Gastrocnemius medialis (tissue), 4 donors: ENCODE results near the gene NKX2-8. TPM values are rescaled to one million over a fixed set of nuclear protein-coding genes. Genes with fewer than 3 reads are reported as not detected.

Source experiments
- ATAC-seq, 2 donors: fragments of 150-250 bp; one replicate each; pipeline ENCODE4 v1.9.1; 2016
- DNase-seq, 2 donors: peaks; one replicate each; pipeline ENCODE4 v3.0.0-alpha.2; 2019
- H3K27ac ChIP-seq, 4 donors: fragments of 200-600 bp; sonication (generic); 1 replicate in 1 of 4; 2 replicates in 3 of 4; pipeline ENCODE4 v1.5.1; 2016 to 2018; ENCODE audit warnings: mild to moderate bottlenecking in 2 of 4, moderate library complexity in 1 of 4
- H3K27me3 ChIP-seq, 3 donors: fragments of 200-600 bp; sonication (generic) in 2 of 3; 1 replicate in 1 of 3; 2 replicates in 2 of 3; pipeline versions ENCODE4 v1.5.1 to v1.6.0; 2016 to 2019; ENCODE audit warnings: mild to moderate bottlenecking in 1 of 3, moderate library complexity in 1 of 3
- H3K36me3 ChIP-seq, 2 donors: fragments of 200-600 bp; sonication (generic) in 1 of 2; one replicate each; pipeline ENCODE4 v1.5.1; 2017 to 2018
- H3K4me1 ChIP-seq, 2 donors: fragments of 200-600 bp; sonication (generic) in 1 of 2; one replicate each; pipeline ENCODE4 v1.5.1; 2016 to 2017; ENCODE audit warnings: mild to moderate bottlenecking in 2 of 2
- H3K4me3 ChIP-seq, 4 donors: fragments of 200-600 bp; sonication (generic) in 3 of 4; 1 replicate in 1 of 4; 2 replicates in 3 of 4; pipeline ENCODE4 v1.5.1; 2016 to 2019; ENCODE audit warnings: mild to moderate bottlenecking in 2 of 4
- H3K9me3 ChIP-seq, 3 donors: fragments of 200-600 bp; sonication (generic) in 2 of 3; 1 replicate in 1 of 3; 2 replicates in 2 of 3; pipeline ENCODE4 v1.5.1; 2016 to 2019
- POLR2A ChIP-seq, 2 donors: fragments of 450-650 bp; IDR thresholded peaks; one replicate each; pipeline ENCODE4 v1.6.1; 2017; ENCODE audit warnings: antibody characterized with exemption in 2 of 2, mild to moderate bottlenecking in 2 of 2, moderate library complexity in 2 of 2
- in situ Hi-C, 4 donors: fragments of 200-750 bp; cut with MboI; loops; one replicate each; pipeline versions ENCODE4 v1.15.0 to v1.8.0; 2017; ENCODE audit warnings: low sequenced_read_pairs in 4 of 4
- intact Hi-C: fragments of 100-400 bp; cut with DNase I; formaldehyde crosslinking; loops from one replicate; pipeline ENCODE4 v1.15.1; 2023; ENCODE audit warnings: low total_unique reads
- total RNA-seq, 4 donors: library from RNA; depleted of rRNA; stranded (reverse); fragments of >200 nt; gene quantifications; one replicate each; pipeline versions ENCODE4 v1.1.0 to v1.2.3, GENCODE V29; 2016
- TF ChIP-seq, protein P1 (sequence below), 5 experiments: fragments of 450-650 bp in 3 of 5; fragments of 200-600 bp in 2 of 5; sonication (generic) in 2 of 5; IDR thresholded peaks in 4 of 5; conservative IDR thresholded peaks in 1 of 5; 1 replicate in 4 of 5; 2 replicates in 1 of 5; pipeline ENCODE4 v1.5.1; 2016 to 2019; ENCODE audit warnings: antibody characterized with exemption in 5 of 5, mild to moderate bottlenecking in 3 of 5, moderate library complexity in 3 of 5

NKX2-8 gene
- total RNA-seq, 4 donors from 2014 or later = not detected

DNA sequence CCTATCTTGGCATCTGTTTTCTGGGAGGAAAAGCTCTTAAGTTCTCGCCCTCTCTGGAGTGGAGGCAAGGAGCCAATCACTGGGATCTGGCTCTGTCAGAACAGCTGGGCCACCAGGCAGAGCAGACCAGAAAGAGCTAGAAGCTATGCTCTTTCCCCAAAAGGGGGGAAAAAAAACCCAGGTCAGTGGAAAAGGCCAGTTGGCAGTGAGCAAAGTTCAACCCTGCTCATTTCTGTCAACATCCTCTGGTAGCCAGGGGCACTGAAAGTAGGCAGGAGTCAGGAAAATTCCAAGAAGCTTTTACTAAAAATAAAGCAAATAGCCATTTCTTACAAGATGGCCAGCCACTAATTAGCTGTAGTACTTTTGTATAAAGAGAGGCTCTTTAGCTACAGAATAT is 42.6 kb upstream of the NKX2-8 start:
- intact Hi-C loops (no loop called here), in situ Hi-C loops (loop anchor here in 1 of 4 donors (25.0 kb wide), 1 partner anchor 312 kb away; no protein-coding TSS in a partner anchor)
- TF ChIP-seq, protein P1, sequence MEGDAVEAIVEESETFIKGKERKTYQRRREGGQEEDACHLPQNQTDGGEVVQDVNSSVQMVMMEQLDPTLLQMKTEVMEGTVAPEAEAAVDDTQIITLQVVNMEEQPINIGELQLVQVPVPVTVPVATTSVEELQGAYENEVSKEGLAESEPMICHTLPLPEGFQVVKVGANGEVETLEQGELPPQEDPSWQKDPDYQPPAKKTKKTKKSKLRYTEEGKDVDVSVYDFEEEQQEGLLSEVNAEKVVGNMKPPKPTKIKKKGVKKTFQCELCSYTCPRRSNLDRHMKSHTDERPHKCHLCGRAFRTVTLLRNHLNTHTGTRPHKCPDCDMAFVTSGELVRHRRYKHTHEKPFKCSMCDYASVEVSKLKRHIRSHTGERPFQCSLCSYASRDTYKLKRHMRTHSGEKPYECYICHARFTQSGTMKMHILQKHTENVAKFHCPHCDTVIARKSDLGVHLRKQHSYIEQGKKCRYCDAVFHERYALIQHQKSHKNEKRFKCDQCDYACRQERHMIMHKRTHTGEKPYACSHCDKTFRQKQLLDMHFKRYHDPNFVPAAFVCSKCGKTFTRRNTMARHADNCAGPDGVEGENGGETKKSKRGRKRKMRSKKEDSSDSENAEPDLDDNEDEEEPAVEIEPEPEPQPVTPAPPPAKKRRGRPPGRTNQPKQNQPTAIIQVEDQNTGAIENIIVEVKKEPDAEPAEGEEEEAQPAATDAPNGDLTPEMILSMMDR (IDR thresholded peaks at IDR 0.05 in 4 of 5, conservative IDR thresholded peaks at IDR 0.05 in 1 of 5) = no peak
- no peak for TF ChIP-seq POLR2A (IDR thresholded peaks at IDR 0.05)
- Histone ChIP-seq H3K36me3 (no peaks in the 10 kb centered on the region), H3K4me3 (no peak overlapping the region), H3K9me3 (no peaks in the 10 kb centered on the region), H3K4me1 (no peaks in the 10 kb centered on the region), H3K27ac (no peak overlapping the region), H3K27me3 (no peaks in the 10 kb centered on the region)
- ATAC-seq = no peak
- DNase-seq = no peak

DNA sequence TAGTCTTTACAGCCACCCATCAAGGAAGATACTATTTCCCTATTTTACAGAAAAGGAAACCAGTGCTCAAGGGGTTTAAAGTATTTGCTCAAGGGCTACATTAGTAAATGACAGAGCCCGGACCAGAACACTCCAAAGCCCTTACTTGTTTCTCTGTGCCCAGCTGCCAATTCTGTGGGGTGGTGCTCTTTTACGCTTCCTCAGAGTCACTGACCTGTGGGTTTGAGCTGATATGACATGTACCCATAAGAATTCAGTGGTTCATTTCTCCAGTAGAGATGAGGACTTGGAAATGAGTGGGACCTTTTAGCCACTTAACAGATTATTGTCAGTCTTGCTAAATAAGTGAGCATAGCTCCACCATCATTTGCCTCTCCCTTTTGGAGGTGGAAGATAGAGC is 37.4 kb upstream of the NKX2-8 start:
- intact Hi-C loops (no loop called here), in situ Hi-C loops (no loop called here)
- Histone ChIP-seq H3K36me3 (no peaks in the 10 kb centered on the region), H3K4me1 (no peaks in the 10 kb centered on the region), H3K27me3 (no peaks in the 10 kb centered on the region), H3K4me3 (no peak overlapping the region), H3K9me3 (no peaks in the 10 kb centered on the region), H3K27ac (no peak overlapping the region)
- ATAC-seq (no peak), DNase-seq (no peak)
- TF ChIP-seq, protein P1 (IDR thresholded peaks at IDR 0.05 in 4 of 5, conservative IDR thresholded peaks at IDR 0.05 in 1 of 5) = no peak

DNA sequence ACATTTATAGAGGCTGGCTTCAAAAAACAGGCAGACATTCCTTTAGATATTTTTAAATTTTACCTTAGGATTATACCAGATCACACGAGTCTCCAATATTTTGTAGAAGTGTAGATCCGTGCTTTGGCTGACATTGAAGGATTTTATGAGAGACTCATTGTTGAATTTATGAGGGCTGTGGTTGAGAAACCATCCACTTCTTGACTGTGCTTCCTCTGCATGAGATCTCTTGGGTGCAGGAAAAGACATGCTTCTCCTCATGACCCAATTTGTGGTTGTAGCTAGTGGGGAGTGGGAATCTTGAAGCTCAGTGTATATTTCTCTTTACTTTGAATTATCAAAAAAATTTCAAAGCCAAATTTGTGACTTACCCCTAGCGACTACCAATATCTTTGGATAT is 36.7 kb upstream of the NKX2-8 start:
- Histone ChIP-seq H3K4me3 (no peak overlapping the region), H3K36me3 (no peaks in the 10 kb centered on the region), H3K27me3 (no peaks in the 10 kb centered on the region), H3K4me1 (no peaks in the 10 kb centered on the region), H3K9me3 (no peaks in the 10 kb centered on the region), H3K27ac (no peak overlapping the region)
- intact Hi-C loops = no loop called here
- no peak for TF ChIP-seq POLR2A (IDR thresholded peaks at IDR 0.05)
- TF ChIP-seq, protein P1 (IDR thresholded peaks at IDR 0.05 in 4 of 5, conservative IDR thresholded peaks at IDR 0.05 in 1 of 5) = no peak
- ATAC-seq (no peak), DNase-seq (no peak)
- in situ Hi-C loops = no loop called here

DNA sequence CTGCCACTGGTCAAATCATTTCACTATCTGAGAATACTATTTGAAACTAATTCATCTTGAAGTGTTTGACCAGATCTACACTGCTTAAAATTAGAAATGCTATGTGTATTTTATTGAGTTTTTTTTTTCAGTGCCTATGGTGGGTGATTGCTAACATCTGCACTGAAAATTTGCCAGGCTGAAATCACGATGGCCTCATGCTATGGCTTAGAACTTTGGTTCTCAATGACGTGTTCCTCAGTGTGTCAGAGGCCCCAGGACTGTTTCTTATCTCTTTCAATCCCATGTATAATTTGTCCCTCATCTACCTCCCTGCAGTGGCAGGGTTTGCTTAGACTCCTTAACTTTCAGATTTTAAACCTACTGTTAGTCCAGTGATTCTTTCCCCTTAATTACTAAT is 36.2 kb upstream of the NKX2-8 start:
- Histone ChIP-seq H3K36me3 (no peaks in the 10 kb centered on the region), H3K4me3 (no peak overlapping the region), H3K27me3 (no peaks in the 10 kb centered on the region), H3K27ac (no peak overlapping the region), H3K4me1 (no peaks in the 10 kb centered on the region), H3K9me3 (no peaks in the 10 kb centered on the region)
- in situ Hi-C loops (no loop called here), intact Hi-C loops (no loop called here)
- TF ChIP-seq, protein P1 (IDR thresholded peaks at IDR 0.05 in 4 of 5, conservative IDR thresholded peaks at IDR 0.05 in 1 of 5) = no peak
- ATAC-seq (no peak), DNase-seq (no peak)

DNA sequence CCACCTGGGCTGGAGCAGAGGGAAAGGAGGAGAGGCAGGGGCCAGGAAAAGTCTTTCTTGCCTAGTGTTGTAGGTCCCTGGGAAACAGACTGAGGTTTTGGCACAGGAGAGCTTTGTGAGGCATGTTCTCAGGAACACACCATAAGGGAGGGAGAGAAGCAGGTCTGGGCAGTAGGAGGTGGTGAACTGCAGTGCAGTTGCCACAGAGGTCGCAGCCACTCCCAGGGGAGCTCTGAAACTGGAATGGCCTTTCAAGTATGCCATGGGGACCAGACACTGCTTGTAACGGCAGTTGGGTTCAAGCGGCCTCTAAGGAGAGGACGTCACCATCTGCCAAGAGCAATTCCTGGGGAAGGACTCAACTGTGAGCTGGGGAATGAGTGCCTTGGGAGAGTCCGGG is 35.4 kb upstream of the NKX2-8 start:
- Histone ChIP-seq H3K4me3 (no peak overlapping the region), H3K27me3 (no peaks in the 10 kb centered on the region), H3K36me3 (no peaks in the 10 kb centered on the region), H3K27ac (no peak overlapping the region), H3K9me3 (no peaks in the 10 kb centered on the region), H3K4me1 (no peaks in the 10 kb centered on the region)
- in situ Hi-C loops = no loop called here
- DNase-seq (no peak), ATAC-seq (no peak)
- TF ChIP-seq POLR2A (IDR thresholded peaks at IDR 0.05) = no peak
- TF ChIP-seq, protein P1 (IDR thresholded peaks at IDR 0.05 in 4 of 5, conservative IDR thresholded peaks at IDR 0.05 in 1 of 5) = no peak
- intact Hi-C loops = no loop called here
